ENCODE data around the gene AACS. TPM values are rescaled to one million over a fixed set of nuclear protein-coding genes. Genes with fewer than 3 reads are reported as not detected.

Gene AACS
- total and polyA plus RNA-seq, 2 of the 13 experiments (the other 11 are each of a cell fraction or from before 2014, with no cell fraction given) = 23.3 to 28.8 TPM

DNA sequence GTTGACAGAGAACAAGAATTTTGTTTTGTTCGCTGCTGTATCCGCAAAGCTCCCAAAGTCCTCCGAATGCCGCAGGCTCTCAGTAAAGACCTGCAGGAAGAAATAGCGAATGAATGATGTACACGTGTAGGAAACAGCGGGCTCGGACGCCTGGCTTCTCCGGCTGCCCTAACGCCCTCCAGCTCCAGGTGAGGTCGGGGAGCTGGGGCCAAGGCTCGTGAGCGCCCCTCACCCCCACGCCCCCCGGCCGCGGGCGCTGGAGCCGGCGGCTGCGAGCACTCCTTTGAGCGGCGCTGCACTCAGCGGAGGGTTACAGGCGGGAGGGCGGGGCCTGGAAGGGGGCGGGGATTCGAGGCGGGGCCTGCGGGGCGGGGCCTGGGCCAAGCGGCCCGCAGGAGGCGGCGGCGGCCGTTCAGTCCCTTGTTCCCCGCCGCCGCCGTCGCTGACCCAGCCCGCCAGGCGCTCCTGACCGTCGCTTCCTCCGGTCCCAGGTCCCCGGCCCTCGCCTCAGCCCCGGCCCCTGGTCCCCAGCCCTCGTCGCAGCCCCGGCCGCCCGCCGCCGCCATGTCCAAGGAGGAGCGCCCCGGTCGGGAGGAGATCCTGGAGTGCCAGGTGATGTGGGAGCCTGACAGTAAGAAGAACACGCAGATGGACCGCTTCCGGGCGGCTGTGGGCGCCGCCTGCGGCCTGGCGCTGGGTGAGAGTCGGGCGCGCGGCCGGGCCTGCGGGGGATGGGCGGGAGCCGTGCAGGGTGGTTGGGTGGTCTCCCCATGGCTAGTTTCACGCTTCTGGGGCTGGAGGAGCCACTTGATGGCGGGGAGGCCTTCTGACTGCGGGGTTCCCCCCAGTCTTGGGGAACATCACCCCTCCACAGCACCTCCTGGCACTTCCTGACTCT lies at the start of gene AACS (continued):
- TF ChIP-seq, protein P1, sequence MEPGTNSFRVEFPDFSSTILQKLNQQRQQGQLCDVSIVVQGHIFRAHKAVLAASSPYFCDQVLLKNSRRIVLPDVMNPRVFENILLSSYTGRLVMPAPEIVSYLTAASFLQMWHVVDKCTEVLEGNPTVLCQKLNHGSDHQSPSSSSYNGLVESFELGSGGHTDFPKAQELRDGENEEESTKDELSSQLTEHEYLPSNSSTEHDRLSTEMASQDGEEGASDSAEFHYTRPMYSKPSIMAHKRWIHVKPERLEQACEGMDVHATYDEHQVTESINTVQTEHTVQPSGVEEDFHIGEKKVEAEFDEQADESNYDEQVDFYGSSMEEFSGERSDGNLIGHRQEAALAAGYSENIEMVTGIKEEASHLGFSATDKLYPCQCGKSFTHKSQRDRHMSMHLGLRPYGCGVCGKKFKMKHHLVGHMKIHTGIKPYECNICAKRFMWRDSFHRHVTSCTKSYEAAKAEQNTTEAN (CRISPR knock-in tag; conservative IDR thresholded peaks at IDR 0.05) = no peak
- TF ChIP-seq ZNF773 (CRISPR knock-in tag; IDR thresholded peaks at IDR 0.05; ENCODE audit: borderline replicate concordance) (no peak), CREB3 (CRISPR knock-in tag; IDR thresholded peaks at IDR 0.05) (0 out of 2 replicates have a peak, but pooled peaks have one; percentile 4), TFAP4 (IDR thresholded peaks at IDR 0.05; ENCODE audit: borderline replicate concordance, low read depth) (no peak), ZEB1 (IDR thresholded peaks at IDR 0.05; ENCODE audit: insufficient replicate concordance, low read depth) (no peak), JUN (CRISPR knock-in tag; IDR thresholded peaks at IDR 0.05) (no peak), ZNF543 (CRISPR knock-in tag; IDR thresholded peaks at IDR 0.05) (no peak), PRMT3 (CRISPR knock-in tag; IDR thresholded peaks at IDR 0.05; ENCODE audit: borderline replicate concordance, low read depth) (no peak), SSRP1 (CRISPR knock-in tag; IDR thresholded peaks at IDR 0.05) (no peak), POGK (CRISPR knock-in tag; conservative IDR thresholded peaks at IDR 0.05) (peak; percentile 78; the same call in 1 of the 2 replicates), YEATS4 (CRISPR knock-in tag; IDR thresholded peaks at IDR 0.05; ENCODE audit: borderline replicate concordance) (peak; percentile 58; the same call in 1 of the 2 replicates), ZNF557 (CRISPR knock-in tag; IDR thresholded peaks at IDR 0.05) (no peak), ZNF577 (CRISPR knock-in tag; IDR thresholded peaks at IDR 0.05; ENCODE audit: borderline replicate concordance, low read depth) (no peak), RBM39 (IDR thresholded peaks at IDR 0.05; ENCODE audit: low read depth, low read length, poor library complexity, severe bottlenecking) (peak; percentile 47), MED8 (CRISPR knock-in tag; IDR thresholded peaks at IDR 0.05; ENCODE audit: insufficient replicate concordance) (peak; percentile 12), KAT7 (CRISPR knock-in tag; IDR thresholded peaks at IDR 0.05; ENCODE audit: borderline replicate concordance) (peak; percentile 89; the same call in 1 of the 2 replicates), ZNF569 (CRISPR knock-in tag; IDR thresholded peaks at IDR 0.05; ENCODE audit: borderline replicate concordance) (no peak), SMAD3 (CRISPR knock-in tag; IDR thresholded peaks at IDR 0.05) (no peak), ZNF24 (IDR thresholded peaks at IDR 0.05) (peak; percentile 86), CCDC6 (CRISPR knock-in tag; IDR thresholded peaks at IDR 0.05) (peak; percentile 54; the same call in 1 of the 2 replicates), CAMTA2 (CRISPR knock-in tag; IDR thresholded peaks at IDR 0.05; ENCODE audit: borderline replicate concordance) (no peak), FOXA1 (IDR thresholded peaks at IDR 0.05) (no peak), FOXA1 (CRISPR knock-in tag; IDR thresholded peaks at IDR 0.05) (no peak), ZC3H4 (CRISPR knock-in tag; IDR thresholded peaks at IDR 0.05; ENCODE audit: borderline replicate concordance) (no peak), CBFB (CRISPR knock-in tag; IDR thresholded peaks at IDR 0.05) (0 out of 2 replicates have a peak, but pooled peaks have one; percentile 9), ZNF709 (CRISPR knock-in tag; IDR thresholded peaks at IDR 0.05) (peak; percentile 53; the same call in 1 of the 2 replicates)
